Lower leg skin (tissue), 4 donors: ENCODE results near the gene GDF11. TPM values are rescaled to one million over a fixed set of nuclear protein-coding genes. Genes with fewer than 3 reads are reported as not detected.

Experiments used
- DNase-seq, 2 donors: peaks; one replicate each; pipeline ENCODE4 v3.0.0-alpha.2; 2019; ENCODE audit warnings: low spot score in 2 of 2
- H3K4me3 ChIP-seq: fragments of 200-600 bp; sonication (generic); 2 replicates; pipeline ENCODE4 v1.5.1; 2017; ENCODE audit warnings: mild to moderate bottlenecking, low read depth; ENCODE audit not compliant: poor library complexity, severe bottlenecking
- POLR2A ChIP-seq, 2 donors: fragments of 450-650 bp; IDR thresholded peaks; one replicate each; pipeline ENCODE4 v1.6.1; 2016 to 2017; ENCODE audit warnings: antibody characterized with exemption in 2 of 2, mild to moderate bottlenecking in 1 of 2, moderate library complexity in 1 of 2
- WGBS, 2 donors: methylation state at CpG; one replicate each; pipeline ENCODE4 v1.1.5; 2018; 5-methylcytosine and 5-hydroxymethylcytosine counted together
- intact Hi-C: fragments of 100-400 bp; cut with DNase I; formaldehyde crosslinking; loops from one replicate; pipeline ENCODE4 v1.15.0; 2023; ENCODE audit warnings: low total_unique reads
- total RNA-seq, 4 donors: library from RNA; depleted of rRNA; stranded (reverse); fragments of >200 nt; gene quantifications; one replicate each; pipeline ENCODE4 v1.1.0, GENCODE V29; 2016
- TF ChIP-seq, protein P1 (sequence below), 3 donors: fragments of 450-650 bp; IDR thresholded peaks; one replicate each; pipeline ENCODE4 v1.5.1; 2016; ENCODE audit warnings: antibody characterized with exemption in 3 of 3, mild to moderate bottlenecking in 3 of 3, moderate library complexity in 2 of 3

The GDF11 gene
- total RNA-seq, 4 donors from 2014 or later, result 0.23 to 2.7 (median 0.57) TPM

DNA sequence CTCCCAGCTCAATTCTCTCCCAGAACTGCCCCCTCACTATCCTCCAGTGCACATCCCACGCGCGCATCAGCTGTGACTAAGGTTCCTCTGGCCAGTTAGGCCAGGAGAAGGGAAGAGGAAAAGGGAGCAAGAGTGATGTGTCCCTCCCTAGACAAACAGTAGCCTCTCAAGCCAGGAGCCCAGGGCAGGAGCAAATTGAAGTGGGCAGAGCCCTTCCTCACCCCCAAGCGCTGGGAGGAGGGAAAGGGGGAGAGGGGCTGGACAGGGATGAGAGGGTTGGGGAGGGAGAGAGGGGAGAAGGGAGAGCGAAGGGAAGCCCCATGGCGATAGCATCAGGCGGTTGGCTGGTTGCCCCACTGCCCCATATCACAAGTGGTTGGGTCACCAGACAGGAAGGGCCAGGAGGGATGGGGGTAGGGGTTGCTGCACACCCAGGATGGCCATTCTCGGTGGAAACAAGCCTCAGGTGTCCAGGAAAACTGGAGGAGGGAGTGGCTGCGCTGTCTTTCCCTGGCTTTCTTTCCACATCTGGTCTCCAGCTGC, 15.2 kb upstream of the GDF11 start:
- intact Hi-C loops, result no loop called here
- 6 to 8% methylated on average over 9 of the region's 9 CpGs for WGBS, 2 donors

DNA sequence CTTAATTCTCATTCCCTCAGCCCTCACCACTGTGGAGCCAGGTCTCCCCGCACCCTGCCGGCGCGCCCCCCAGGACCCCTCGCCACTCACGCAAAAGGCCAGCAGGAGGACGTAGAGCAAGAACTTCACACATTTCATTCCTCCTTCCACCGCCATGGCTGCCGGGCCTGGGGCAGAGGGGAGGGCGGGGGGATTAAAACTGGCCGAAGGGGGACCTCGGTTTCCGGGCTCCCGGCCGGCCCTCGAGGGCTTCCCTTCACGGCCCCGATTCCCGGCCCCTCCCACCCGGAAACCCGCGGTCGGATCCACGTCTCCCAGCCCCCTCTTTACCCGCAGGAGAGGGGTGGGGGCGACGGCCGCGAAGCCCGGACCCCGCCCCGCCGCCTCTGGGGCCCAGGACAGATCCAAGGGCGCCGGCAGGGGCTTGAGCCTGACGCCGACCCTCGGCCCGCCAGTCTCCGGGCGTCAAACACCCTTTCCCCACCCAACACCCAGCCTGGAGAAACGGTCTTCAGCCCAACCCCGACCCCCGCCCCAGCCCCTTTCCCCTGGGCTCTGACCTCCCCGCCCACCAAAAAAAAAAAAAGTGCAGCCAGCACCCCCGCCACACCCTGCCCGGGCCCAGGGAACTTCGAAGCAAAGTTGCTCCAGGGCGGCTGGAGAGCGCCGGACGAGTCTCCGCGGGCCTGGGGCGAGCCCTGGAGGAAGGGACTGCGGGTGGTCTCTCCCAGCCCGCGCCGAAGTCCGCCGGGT, 14.6 kb upstream of the GDF11 start:
- TF ChIP-seq POLR2A (IDR thresholded peaks at IDR 0.05), result no peak
- TF ChIP-seq, protein P1, sequence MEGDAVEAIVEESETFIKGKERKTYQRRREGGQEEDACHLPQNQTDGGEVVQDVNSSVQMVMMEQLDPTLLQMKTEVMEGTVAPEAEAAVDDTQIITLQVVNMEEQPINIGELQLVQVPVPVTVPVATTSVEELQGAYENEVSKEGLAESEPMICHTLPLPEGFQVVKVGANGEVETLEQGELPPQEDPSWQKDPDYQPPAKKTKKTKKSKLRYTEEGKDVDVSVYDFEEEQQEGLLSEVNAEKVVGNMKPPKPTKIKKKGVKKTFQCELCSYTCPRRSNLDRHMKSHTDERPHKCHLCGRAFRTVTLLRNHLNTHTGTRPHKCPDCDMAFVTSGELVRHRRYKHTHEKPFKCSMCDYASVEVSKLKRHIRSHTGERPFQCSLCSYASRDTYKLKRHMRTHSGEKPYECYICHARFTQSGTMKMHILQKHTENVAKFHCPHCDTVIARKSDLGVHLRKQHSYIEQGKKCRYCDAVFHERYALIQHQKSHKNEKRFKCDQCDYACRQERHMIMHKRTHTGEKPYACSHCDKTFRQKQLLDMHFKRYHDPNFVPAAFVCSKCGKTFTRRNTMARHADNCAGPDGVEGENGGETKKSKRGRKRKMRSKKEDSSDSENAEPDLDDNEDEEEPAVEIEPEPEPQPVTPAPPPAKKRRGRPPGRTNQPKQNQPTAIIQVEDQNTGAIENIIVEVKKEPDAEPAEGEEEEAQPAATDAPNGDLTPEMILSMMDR (IDR thresholded peaks at IDR 0.05), result no peak
- WGBS, 2 donors, result 0% methylated on average over 29 to 31 of the region's 61 CpGs
- DNase-seq, result peak; percentile 82 to 97
- intact Hi-C loops, result no loop called here
- H3K4me3 ChIP-seq, result peak overlapping the region; percentile 70

More for the DNA sequence above, 15.2 kb upstream of the GDF11 start:
- peak overlapping the region; percentile 70 for H3K4me3 ChIP-seq
- peak; percentile 73 to 96 for DNase-seq
- no peak for TF ChIP-seq POLR2A (IDR thresholded peaks at IDR 0.05)
- TF ChIP-seq, protein P1 (IDR thresholded peaks at IDR 0.05), result no peak

GRCh38 chr12:55728939-55729818, 13.7 kb upstream of the GDF11 start, which contains the start of gene CD63:
Gene CD63 (minus strand): TSS chr12:55729009. CDS start chr12:55728341, 668 bp downstream.
- TF ChIP-seq, protein P1 (IDR thresholded peaks at IDR 0.05), result no peak
- TF ChIP-seq POLR2A (IDR thresholded peaks at IDR 0.05), result peak in 1 of 2 donors; percentile 84
- WGBS, 2 donors, result 0 to 1% methylated on average over 15 to 17 of the region's 61 CpGs
- DNase-seq, result peak; percentile 94 to 98
- H3K4me3 ChIP-seq, result peak within 1 kb of the TSS; percentile 70
- intact Hi-C loops, result no loop called here

DNA sequence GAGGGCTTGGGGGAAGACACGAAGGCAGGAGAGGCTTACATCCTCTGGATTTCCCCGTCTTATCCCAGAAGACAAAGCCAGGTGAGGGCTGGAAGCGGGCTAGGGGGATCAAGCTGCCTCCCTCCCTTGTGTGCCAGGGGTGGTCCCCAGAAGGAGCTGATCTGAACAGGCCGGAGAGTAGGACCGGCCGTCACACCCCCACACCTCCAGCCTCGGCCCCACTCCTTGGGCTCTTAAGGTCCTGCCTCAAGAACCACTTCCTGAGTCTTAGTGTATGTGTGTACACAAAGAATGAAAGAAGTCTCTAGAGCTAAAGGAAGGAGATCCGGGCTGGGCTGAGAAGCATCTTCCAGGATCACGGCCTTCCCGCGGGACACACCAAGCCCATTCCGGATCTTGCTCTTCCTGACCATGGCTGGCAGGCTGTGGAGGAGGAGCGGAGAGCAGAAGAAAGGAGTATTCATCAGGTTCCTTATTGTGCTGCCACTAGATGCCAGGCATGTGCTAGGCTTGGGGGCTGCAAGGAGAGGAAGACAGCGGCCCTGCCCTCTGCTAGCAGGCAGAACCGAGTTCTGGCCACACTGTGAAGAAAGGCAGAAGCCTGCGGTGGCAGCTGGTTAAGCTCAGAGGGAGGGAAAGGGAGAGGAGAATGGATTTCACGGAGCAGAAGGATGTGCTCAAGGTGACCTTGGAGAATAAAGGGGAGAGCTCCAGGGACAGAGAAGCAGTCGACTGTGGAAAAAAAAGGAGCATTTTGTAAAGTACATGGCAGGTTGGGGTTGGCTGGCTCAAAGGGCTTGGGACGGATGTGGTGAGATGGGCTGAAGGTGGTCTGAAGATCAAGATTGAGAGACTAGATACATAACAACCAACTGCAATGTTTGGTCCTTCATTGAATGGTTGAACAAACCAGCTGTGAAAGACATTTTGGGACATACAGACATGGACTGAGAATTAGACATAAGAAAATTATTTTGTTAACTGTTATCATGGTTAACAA, 12.8 kb upstream of the GDF11 start:
- peak; percentile 59 to 88 for DNase-seq
- WGBS, 2 donors, result 6 to 8% methylated on average over 14 to 17 of the region's 19 CpGs
- no peak for TF ChIP-seq POLR2A (IDR thresholded peaks at IDR 0.05)
- TF ChIP-seq, protein P1 (IDR thresholded peaks at IDR 0.05), result no peak
- intact Hi-C loops, result no loop called here
- H3K4me3 ChIP-seq, result peak overlapping the region; percentile 1

DNA sequence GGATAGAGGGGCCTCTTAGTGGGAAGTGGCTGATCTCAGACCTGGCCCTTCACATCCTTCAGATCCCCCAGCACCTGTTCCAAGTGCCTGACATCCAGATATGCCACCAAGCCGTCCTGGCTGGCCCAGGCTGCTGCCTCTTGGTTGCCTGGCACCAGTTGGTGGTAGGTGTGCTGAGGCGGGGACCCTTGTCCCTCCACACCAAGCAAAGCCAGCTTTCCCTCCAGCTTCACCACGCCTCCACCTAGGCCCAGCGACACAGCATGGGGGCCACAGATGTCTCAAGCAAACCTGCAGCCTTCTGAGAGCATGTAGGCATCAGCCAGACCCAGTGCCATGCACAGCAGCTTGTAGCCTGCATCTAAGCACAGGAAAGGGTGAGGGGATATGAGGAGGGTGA, 10.6 kb upstream of the GDF11 start:
- intact Hi-C loops, result no loop called here
- TF ChIP-seq, protein P1 (IDR thresholded peaks at IDR 0.05), result no peak
- TF ChIP-seq POLR2A (IDR thresholded peaks at IDR 0.05), result no peak
- WGBS, 2 donors, result 84 to 92% methylated on average over 4 of the region's 4 CpGs
- H3K4me3 ChIP-seq, result no peak overlapping the region
- peak in 1 of 2 donors; percentile 79 for DNase-seq
